Activated CD8-positive, alpha-beta memory T cell treated with anti-CD3 and anti-CD28 coated beads for 1 hour (primary cell): ENCODE data around the gene ZNF260.
"Not testable (repeated sequence)": the region's sequence is repeated elsewhere in the genome, so short reads cannot be mapped to it uniquely, and the experiment has no call there.

Source experiments
- DNase-seq, 2 donors: peaks; one replicate each; pipeline ENCODE4 v3.0.0-alpha.2; 2020; ENCODE audit warnings: low read depth in 1 of 2; ENCODE audit errors: extremely low read depth in 1 of 2

ZNF260 gene

GRCh38 chr19:36528194-36528920 lies at the start of gene ZNF260:
ZNF260 (minus strand) TSS chr19:36528271; CDS start chr19:36515238, 13,033 bp downstream.
- peak; percentile 81 to 85 for DNase-seq

DNA sequence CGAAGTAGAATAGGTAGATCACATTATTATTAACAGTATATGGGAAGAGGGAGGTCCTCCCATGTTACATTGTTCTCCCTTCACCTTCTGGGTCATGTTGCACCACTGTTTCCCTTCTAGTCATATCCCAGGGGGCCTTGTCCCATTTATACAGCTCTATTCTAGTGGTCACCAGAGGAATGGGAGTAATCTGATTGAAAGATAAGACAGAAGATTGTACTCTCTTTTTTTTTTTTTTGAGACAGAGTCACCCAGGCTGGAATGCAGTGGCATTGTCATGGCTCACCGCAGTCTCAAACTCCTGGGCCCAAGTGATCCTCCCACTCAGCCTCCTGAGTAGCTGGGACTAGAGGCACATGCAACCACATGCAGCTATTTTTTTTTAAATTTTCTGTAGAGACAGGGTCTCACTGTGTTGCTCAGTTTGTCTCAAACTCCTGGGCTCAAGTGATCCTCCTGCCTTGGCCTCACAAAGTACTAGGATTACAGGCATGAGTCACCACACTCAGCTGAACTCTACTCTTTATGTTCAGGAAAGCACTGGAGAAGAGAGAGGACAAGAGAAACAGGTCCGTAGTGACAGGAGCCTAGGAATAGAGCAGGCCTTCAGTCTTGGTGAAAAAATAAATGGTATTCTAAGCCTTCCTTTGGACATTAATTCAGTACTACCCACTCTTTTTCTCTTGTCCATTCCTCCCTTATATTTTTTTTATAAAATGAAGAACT lies 49.4 kb upstream of the ZNF260 start:
- no peak for DNase-seq

- DNase-seq, result no peak
Measured at GRCh38 chr19:36574741-36575140, 46.7 kb upstream of the ZNF260 start.

DNA sequence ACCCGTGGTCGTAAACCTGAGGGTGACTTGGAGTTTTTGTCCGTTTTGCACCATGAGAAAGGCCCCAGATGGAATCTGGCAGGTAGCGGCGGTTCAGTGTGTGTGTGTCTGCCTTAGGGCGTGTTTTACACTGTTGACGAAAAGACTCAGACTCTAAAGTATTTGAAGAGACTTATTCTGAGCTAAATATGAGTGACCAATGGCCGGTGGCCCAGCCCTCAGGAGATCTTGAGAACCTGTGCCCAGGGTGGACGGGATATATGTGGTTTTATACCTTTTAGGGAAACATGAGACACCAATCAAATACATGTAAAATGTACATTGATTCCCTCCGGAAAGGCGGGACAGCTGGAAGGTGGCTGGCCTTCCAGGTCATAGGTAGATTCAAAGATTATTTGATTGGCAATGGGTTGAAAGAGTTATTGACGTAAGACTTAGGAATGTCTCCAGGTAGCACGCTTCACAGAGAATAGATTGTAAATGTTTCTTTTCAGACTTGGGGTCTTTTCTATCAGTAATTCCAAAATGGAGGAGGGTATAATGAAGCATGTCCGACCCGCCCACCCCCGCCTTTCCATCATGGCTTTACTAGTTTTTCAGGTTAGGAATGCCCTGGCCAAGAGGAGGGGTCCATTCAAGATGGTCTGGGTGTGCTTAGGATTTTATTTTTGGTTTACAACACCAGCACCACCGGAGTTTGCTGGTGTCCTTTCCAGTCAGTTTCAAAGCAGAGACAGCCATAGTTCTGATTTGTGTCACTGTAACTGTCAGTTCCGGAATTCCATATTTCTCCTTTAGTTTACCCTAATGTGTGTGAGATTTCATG lies 46.0 kb upstream of the ZNF260 start:
- no peak for DNase-seq

- peak; percentile 67 to 84 for DNase-seq
Measured at GRCh38 chr19:36573020-36573894, 45.2 kb upstream of the ZNF260 start, which contains the start of gene ZNF529. ZNF529 (minus strand) TSS chr19:36573292; CDS start chr19:36572346, 946 bp downstream.

GRCh38 chr19:36572593-36573019 lies 44.5 kb upstream of the ZNF260 start:
- no peak for DNase-seq

DNA sequence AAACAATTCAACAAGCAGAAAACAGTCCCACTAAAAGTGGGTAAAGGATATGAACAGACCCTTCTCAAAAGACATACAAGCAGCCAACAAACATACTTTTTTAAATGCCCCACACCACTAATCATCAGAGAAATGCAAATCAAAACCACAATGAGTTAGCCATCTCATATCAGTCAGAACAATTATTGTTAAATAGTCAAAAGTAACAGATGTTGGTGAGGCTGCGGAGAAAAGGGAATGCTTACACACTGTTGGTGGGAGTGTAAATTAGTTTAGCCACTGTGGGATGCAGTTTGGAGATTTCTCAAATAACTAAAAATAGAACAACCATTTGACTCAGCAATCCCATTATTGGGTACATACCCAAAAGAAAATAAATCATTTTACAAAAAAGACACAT lies 36.3 kb upstream of the ZNF260 start:
- DNase-seq, result no peak

GRCh38 chr19:36547001-36547732 lies 19.1 kb upstream of the ZNF260 start:
- DNase-seq, result no peak

- peak in 1 of 2 donors; percentile 1 for DNase-seq
Measured at GRCh38 chr19:36528921-36529518, 949 bp upstream of the ZNF260 start.

DNA sequence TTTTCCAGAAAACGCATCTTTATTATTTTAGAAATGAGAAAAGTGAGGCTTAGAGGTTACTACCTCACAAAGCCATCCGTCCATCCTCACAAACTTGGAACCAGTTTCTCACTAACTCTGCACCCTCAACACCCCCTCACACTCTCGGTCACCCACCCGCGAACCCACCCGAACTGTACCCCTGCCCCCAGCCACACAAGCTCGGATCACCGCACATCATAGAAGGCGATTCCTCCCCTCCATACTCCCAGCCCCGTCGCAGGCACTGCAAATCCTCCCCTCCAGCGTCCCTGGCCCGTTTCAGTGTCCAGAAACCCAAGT lies 238 bp downstream of the ZNF260 start:
- DNase-seq, result no peak

DNA sequence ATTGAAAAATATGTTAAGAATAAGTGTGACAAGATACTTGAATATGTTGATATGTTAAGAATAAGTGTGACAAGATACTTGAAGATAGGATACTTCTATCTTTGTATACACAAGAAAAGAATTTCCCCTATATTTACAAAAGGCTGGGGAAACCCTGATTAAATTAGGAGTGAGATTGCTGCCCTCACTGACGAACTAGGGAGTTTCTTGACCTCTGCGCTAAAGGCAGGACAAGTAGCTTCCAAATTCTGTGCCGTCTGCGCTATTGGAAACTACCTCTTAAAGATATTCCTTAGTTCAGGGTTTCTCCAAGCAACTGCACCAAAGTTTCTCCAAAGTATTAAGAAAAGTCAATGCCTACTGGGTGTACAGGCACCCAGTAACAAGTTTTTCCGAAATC lies 730 bp downstream of the ZNF260 start:
- DNase-seq, result no peak

GRCh38 chr19:36526581-36526980 lies 1.5 kb downstream of the ZNF260 start:
- DNase-seq, result no peak

DNA sequence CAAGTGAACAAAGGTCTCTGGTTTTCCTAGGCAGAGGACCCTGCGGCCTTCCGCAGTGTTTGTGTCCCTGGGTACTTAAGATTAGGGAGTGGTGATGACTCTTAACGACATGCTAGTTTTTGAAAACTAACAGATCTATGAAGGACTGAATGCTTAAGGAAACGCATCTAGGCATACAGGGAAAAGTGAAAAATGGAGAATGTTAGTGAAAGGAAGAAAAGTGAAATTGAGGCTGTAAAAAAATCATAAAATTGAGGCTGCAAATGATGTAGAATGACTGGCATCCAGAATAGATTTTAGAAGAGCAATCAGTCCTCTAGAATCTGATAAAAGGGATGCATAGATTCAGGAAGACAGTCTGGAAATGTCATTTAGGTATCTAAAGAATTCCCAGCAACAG lies 3.5 kb downstream of the ZNF260 start:
- DNase-seq, result no peak

DNA sequence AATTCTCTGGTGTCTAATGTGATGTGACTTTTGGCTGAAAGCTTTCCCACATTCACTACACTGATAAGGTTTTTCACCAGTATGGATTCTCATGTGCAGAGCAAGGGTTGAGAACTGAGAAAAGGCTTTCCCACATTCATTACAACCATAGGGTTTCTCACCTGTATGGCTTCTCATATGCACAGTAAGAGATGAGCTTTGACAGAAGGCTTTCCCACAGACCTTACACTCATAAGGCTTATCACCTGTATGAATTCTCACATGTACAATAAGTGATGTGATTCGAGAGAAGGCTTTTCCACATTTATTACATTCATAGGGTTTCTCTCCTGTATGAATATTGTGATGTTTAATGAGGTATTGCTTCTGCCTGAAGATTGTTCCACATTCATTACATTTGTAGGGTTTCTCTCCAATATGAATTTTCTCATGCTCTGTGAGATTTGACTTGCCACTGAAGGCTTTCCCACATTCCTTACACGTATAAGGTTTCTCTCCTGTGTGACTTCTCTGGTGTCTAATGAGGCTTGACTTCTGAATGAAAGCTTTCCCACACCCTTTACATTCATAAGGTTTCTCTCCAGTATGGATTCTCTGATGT lies 14.0 kb downstream of the ZNF260 start:
- no peak for DNase-seq

DNA sequence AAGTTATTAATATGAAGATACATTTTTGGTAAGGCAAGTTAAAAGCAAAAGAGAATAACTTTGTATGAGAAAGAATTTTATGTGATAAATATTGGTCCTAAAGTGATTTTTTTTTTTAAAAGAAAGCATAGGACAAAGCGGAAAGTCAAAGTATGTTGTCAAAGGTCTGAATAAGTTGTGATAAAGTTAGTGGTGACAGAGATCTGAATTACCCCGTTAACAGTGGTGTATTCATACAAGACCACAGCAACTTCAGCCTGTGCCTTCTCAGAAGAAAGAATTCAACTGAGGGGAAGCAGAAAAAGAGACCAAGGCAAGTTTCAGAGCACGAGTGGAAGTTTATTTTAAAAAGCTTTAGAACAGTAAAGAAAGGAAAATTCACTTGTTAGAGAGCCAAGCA lies 19.7 kb downstream of the ZNF260 start:
- DNase-seq, result no peak

- no peak for DNase-seq
Measured at GRCh38 chr19:36501973-36502372, 26.1 kb downstream of the ZNF260 start.

- no peak for DNase-seq
Measured at GRCh38 chr19:36497001-36497400, 31.1 kb downstream of the ZNF260 start.

GRCh38 chr19:36492689-36493453 lies 35.2 kb downstream of the ZNF260 start:
- DNase-seq, result not testable (repeated sequence)
